Mammary epithelial cell (primary cell): ENCODE data around the gene SETD5.

ENCODE experiments used
- EZH2 ChIP-seq: IDR thresholded peaks from 2 replicates; pipeline ENCODE4 v1.6.1; 2012; ENCODE audit warnings: low read length, inconsistent platforms, borderline replicate concordance
- TF ChIP-seq, protein P1 (sequence below), 2 donors: IDR thresholded peaks in 1 of 2; conservative IDR thresholded peaks in 1 of 2; 2 replicates each; pipeline ENCODE4 v1.5.1; 2011 to 2012; ENCODE audit warnings: inconsistent platforms in 2 of 2, low read length in 2 of 2, mild to moderate bottlenecking in 2 of 2, control low read depth in 1 of 2, low read depth in 1 of 2; ENCODE audit not compliant: insufficient read depth in 1 of 2; ENCODE audit errors: extremely low read depth in 1 of 2

DNA sequence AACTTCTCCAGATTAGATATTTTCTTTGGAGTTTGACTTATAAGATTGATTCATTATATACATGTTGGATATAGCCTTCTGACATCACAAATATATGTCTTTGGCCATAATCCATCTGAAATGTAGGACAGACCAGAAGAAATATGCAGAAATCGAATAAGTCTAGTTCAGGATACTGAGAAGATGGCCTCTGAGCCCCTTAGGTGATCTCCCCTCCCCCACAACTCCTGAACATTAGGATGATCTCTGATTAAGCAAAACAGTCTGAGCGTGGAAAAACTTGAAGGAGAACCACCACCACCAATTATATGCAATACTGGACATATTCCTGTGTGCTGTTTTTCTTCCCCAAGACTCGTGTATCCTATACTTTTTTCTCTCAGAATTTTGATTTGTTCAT lies 3.2 kb downstream of the SETD5 start:
- TF ChIP-seq, protein P1, sequence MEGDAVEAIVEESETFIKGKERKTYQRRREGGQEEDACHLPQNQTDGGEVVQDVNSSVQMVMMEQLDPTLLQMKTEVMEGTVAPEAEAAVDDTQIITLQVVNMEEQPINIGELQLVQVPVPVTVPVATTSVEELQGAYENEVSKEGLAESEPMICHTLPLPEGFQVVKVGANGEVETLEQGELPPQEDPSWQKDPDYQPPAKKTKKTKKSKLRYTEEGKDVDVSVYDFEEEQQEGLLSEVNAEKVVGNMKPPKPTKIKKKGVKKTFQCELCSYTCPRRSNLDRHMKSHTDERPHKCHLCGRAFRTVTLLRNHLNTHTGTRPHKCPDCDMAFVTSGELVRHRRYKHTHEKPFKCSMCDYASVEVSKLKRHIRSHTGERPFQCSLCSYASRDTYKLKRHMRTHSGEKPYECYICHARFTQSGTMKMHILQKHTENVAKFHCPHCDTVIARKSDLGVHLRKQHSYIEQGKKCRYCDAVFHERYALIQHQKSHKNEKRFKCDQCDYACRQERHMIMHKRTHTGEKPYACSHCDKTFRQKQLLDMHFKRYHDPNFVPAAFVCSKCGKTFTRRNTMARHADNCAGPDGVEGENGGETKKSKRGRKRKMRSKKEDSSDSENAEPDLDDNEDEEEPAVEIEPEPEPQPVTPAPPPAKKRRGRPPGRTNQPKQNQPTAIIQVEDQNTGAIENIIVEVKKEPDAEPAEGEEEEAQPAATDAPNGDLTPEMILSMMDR (conservative IDR thresholded peaks at IDR 0.05 in 1 of 2, IDR thresholded peaks at IDR 0.05 in 1 of 2; ENCODE audit: extremely low read depth in 1 of 2, insufficient read depth in 1 of 2, low read depth in 1 of 2, low read length in 2 of 2), result no peak
- no peak for TF ChIP-seq EZH2
